H1 (cell line): ENCODE results near the gene ASCL2. TPM values are rescaled to one million over a fixed set of nuclear protein-coding genes. Genes with fewer than 3 reads are reported as not detected.

ENCODE experiments used
- CTCF ChIA-PET: fragments of 300-600 bp; sonication (Branson Sonifier 250); formaldehyde crosslinking; loops from one replicate; lab custom pipeline; 2021; ENCODE audit not compliant: partially characterized antibody; lab: Charles Lee
- POLR2A ChIA-PET: fragments of 300-600 bp; sonication (Branson Sonifier 250); formaldehyde crosslinking; loops from one replicate; lab custom pipeline; 2021; ENCODE audit warnings: inconsistent platforms; ENCODE audit not compliant: partially characterized antibody; lab: Charles Lee
- DNase-seq, 2 experiments: peaks; one replicate each; pipeline versions ENCODE4 v3.0.0 to v3.0.0-alpha.2; 2010 to 2022; ENCODE audit warnings: low spot score in 2 of 2, low read depth in 1 of 2, mixed read lengths in 1 of 2
- FAIRE-seq: peaks from 2 replicates; lab custom pipeline; 2011; peaks lifted over from hg19 to GRCh38; lab: Jason Lieb, UNC
- H2AFZ ChIP-seq: 2 replicates; pipeline ENCODE4 v1.8.1; 2012; ENCODE audit warnings: low read length, inconsistent platforms
- H2AK5ac ChIP-seq: 2 replicates; pipeline ENCODE4 v1.6.1; 2013; ENCODE audit warnings: low read depth, low read length
- H2BK120ac ChIP-seq: replicated peaks from 2 replicates; pipeline ENCODE3; 2013; ENCODE audit warnings: low read depth, low read length, inconsistent platforms
- H2BK12ac ChIP-seq: 2 replicates; pipeline ENCODE4 v1.6.1; 2013; ENCODE audit warnings: low read depth, low read length
- H2BK15ac ChIP-seq: 2 replicates; pipeline ENCODE4 v1.6.1; 2013; ENCODE audit warnings: low read length
- H2BK20ac ChIP-seq: 2 replicates; pipeline ENCODE4 v1.6.1; 2013; ENCODE audit warnings: low read length
- H2BK5ac ChIP-seq: 2 replicates; pipeline ENCODE4 v1.6.1; 2013; ENCODE audit warnings: low read depth, low read length
- H3K14ac ChIP-seq: 2 replicates; pipeline ENCODE4 v1.6.1; 2013; ENCODE audit warnings: inconsistent platforms; ENCODE audit not compliant: insufficient read length
- H3K18ac ChIP-seq: 2 replicates; pipeline ENCODE4 v1.6.1; 2013; ENCODE audit warnings: low read length; ENCODE audit errors: extremely low read depth
- H3K23ac ChIP-seq: 2 replicates; pipeline ENCODE4 v1.6.1; 2013; ENCODE audit warnings: inconsistent platforms; ENCODE audit not compliant: insufficient read length
- H3K23me2 ChIP-seq: 2 replicates; pipeline ENCODE4 v1.6.1; 2013; ENCODE audit warnings: low read depth, low read length
- H3K27ac ChIP-seq: 2 replicates; pipeline ENCODE4 v1.6.1; 2011; ENCODE audit warnings: low read depth, low read length, inconsistent platforms
- H3K27me3 ChIP-seq, 4 experiments: replicated peaks in 1 of 4; 1 replicate in 1 of 4; 2 replicates in 3 of 4; pipeline versions ENCODE4 v1.6.1 to v1.8.1; 2011 to 2013; ENCODE audit warnings: low read length in 3 of 4, mild to moderate bottlenecking in 3 of 4, inconsistent platforms in 2 of 4, mixed read lengths in 2 of 4, moderate library complexity in 1 of 4; ENCODE audit not compliant: control insufficient read depth in 3 of 4, insufficient read depth in 3 of 4; ENCODE audit errors: extremely low read depth in 1 of 4
- H3K36me3 ChIP-seq, 4 experiments: 2 replicates each; pipeline versions ENCODE4 v1.6.1 to v1.8.1; 2011 to 2013; ENCODE audit warnings: mild to moderate bottlenecking in 4 of 4, low read length in 3 of 4, moderate library complexity in 2 of 4, control low read depth in 1 of 4, inconsistent platforms in 1 of 4; ENCODE audit not compliant: insufficient read depth in 4 of 4, control insufficient read depth in 2 of 4
- H3K4ac ChIP-seq: replicated peaks from 2 replicates; pipeline ENCODE3; 2013; ENCODE audit warnings: low read length, low read depth, mixed read lengths, inconsistent platforms; ENCODE audit not compliant: insufficient read length
- H3K4me1 ChIP-seq, 4 experiments: replicated peaks in 1 of 4; 1 replicate in 1 of 4; 2 replicates in 3 of 4; pipeline versions ENCODE4 v1.6.1 to v1.8.1; 2011 to 2013; ENCODE audit warnings: low read length in 3 of 4, inconsistent platforms in 2 of 4, mixed read lengths in 1 of 4; ENCODE audit not compliant: insufficient read depth in 4 of 4, control insufficient read depth in 3 of 4
- H3K4me2 ChIP-seq, 2 experiments: 2 replicates each; pipeline versions ENCODE4 v1.6.1 to v1.8.1; 2011 to 2013; ENCODE audit warnings: low read depth in 2 of 2, low read length in 2 of 2, control low read depth in 1 of 2, inconsistent platforms in 1 of 2, mild to moderate bottlenecking in 1 of 2; ENCODE audit not compliant: insufficient read depth in 1 of 2
- H3K4me3 ChIP-seq, 4 experiments: fragments of 200-600, 300-600 bp in 1 of 4; sonication (generic), shearing (Covaris generic), sonication (Bioruptor Twin) in 1 of 4; 2 replicates each; pipeline versions ENCODE4 v1.5.1 to v1.8.1; 2011 to 2016; ENCODE audit warnings: low read length in 4 of 4, low read depth in 3 of 4, control low read depth in 2 of 4, inconsistent platforms in 2 of 4, mild to moderate bottlenecking in 2 of 4, mixed read lengths in 1 of 4, moderate library complexity in 1 of 4; ENCODE audit not compliant: insufficient read depth in 2 of 4; ENCODE audit errors: extremely low read depth in 1 of 4
- H3K56ac ChIP-seq: replicated peaks from 2 replicates; pipeline ENCODE3; 2013; ENCODE audit warnings: low read depth, mild to moderate bottlenecking, mixed read lengths, low read length, inconsistent platforms; ENCODE audit not compliant: insufficient read length
- H3K79me1 ChIP-seq: 2 replicates; pipeline ENCODE4 v1.6.1; 2013; ENCODE audit warnings: low read depth, low read length, control low read depth
- H3K79me2 ChIP-seq, 2 experiments: 2 replicates each; pipeline versions ENCODE4 v1.6.1 to v1.8.1; 2012 to 2013; ENCODE audit warnings: low read length in 2 of 2, mild to moderate bottlenecking in 2 of 2, inconsistent platforms in 1 of 2; ENCODE audit not compliant: insufficient read depth in 2 of 2, control insufficient read depth in 1 of 2
- H3K9ac ChIP-seq, 4 experiments: replicated peaks in 1 of 4; 1 replicate in 1 of 4; 2 replicates in 3 of 4; pipeline versions ENCODE4 v1.6.1 to v1.8.1; 2011 to 2013; ENCODE audit warnings: low read depth in 3 of 4, low read length in 3 of 4, control low read depth in 2 of 4, mild to moderate bottlenecking in 2 of 4, moderate library complexity in 2 of 4, inconsistent platforms in 1 of 4; ENCODE audit errors: extremely low read depth in 1 of 4
- H3K9me3 ChIP-seq, 2 experiments: 2 replicates each; pipeline versions ENCODE4 v1.6.1 to v1.8.1; 2012 to 2013; ENCODE audit warnings: mild to moderate bottlenecking in 2 of 2, moderate library complexity in 2 of 2, control low read depth in 1 of 2, inconsistent platforms in 1 of 2, low read depth in 1 of 2, low read length in 1 of 2, mixed read lengths in 1 of 2; ENCODE audit not compliant: insufficient read depth in 2 of 2
- H4K20me1 ChIP-seq, 2 experiments: replicated peaks in 1 of 2; 2 replicates each; pipeline versions ENCODE3 to v1.8.1; 2011 to 2013; ENCODE audit warnings: inconsistent platforms in 2 of 2, low read length in 2 of 2, mild to moderate bottlenecking in 1 of 2; ENCODE audit not compliant: insufficient read depth in 2 of 2, control insufficient read depth in 1 of 2
- H4K5ac ChIP-seq: 2 replicates; pipeline ENCODE4 v1.6.1; 2013; ENCODE audit warnings: low read length, low read depth, mixed read lengths, inconsistent platforms; ENCODE audit not compliant: insufficient read length
- H4K8ac ChIP-seq: 2 replicates; pipeline ENCODE4 v1.8.0; 2013; ENCODE audit warnings: mild to moderate bottlenecking, moderate library complexity, low read length, inconsistent platforms; ENCODE audit not compliant: insufficient read depth; ENCODE audit errors: extremely low read depth
- H4K91ac ChIP-seq: replicated peaks from 2 replicates; pipeline ENCODE3; 2013; ENCODE audit warnings: low read length, mixed read lengths, inconsistent platforms; ENCODE audit not compliant: insufficient read length
- CEBPB ChIP-seq: IDR thresholded peaks from 2 replicates; pipeline ENCODE4 v1.6.1; 2012; ENCODE audit warnings: low read depth, low read length
- EP300 ChIP-seq, 2 experiments: IDR thresholded peaks; 1 replicate in 1 of 2; 2 replicates in 1 of 2; pipeline ENCODE4 v1.6.1; 2011 to 2012; ENCODE audit warnings: low read depth in 2 of 2, low read length in 2 of 2, mild to moderate bottlenecking in 2 of 2, borderline replicate concordance in 1 of 2, inconsistent platforms in 1 of 2, moderate library complexity in 1 of 2
- EZH2 ChIP-seq: fragments of 200-600 bp; sonication (generic); IDR thresholded peaks from 2 replicates; pipeline ENCODE4 v1.7.1; 2012; ENCODE audit warnings: low read depth, mild to moderate bottlenecking, moderate library complexity, low read length, inconsistent platforms; ENCODE audit not compliant: severe bottlenecking
- GABPA ChIP-seq: IDR thresholded peaks from 2 replicates; pipeline ENCODE4 v1.6.1; 2011; ENCODE audit warnings: mild to moderate bottlenecking, low read length, moderate library complexity, borderline replicate concordance; ENCODE audit not compliant: insufficient read depth
- GTF2F1 ChIP-seq: IDR thresholded peaks from 2 replicates; pipeline ENCODE4 v1.6.1; 2012; ENCODE audit warnings: low read depth, low read length, improper control_type of control experiment, borderline replicate concordance
- HDAC2 ChIP-seq, 2 experiments: fragments of 300-600 bp in 1 of 2; sonication (generic) in 1 of 2; IDR thresholded peaks; 2 replicates each; pipeline ENCODE4 v1.6.1; 2011 to 2012; ENCODE audit warnings: low read depth in 2 of 2, low read length in 2 of 2, mild to moderate bottlenecking in 2 of 2, moderate library complexity in 2 of 2, borderline replicate concordance in 1 of 2, inconsistent platforms in 1 of 2
- HDAC6 ChIP-seq: IDR thresholded peaks from one replicate; pipeline ENCODE4 v1.7.1; 2012; ENCODE audit warnings: low read depth, mild to moderate bottlenecking, inconsistent platforms, low read length, moderate library complexity
- SIRT6 ChIP-seq: IDR thresholded peaks from one replicate; pipeline ENCODE4 v1.7.1; 2012; ENCODE audit warnings: low read length, inconsistent platforms
- SUZ12 ChIP-seq: fragments of 200-600 bp; sonication (generic); IDR thresholded peaks from 2 replicates; pipeline ENCODE4 v1.6.1; 2012; ENCODE audit warnings: mild to moderate bottlenecking, inconsistent platforms, low read length, moderate library complexity, mixed read lengths
- YY1 ChIP-seq: IDR thresholded peaks from 2 replicates; pipeline ENCODE4 v1.6.1; 2011; ENCODE audit warnings: low read depth, mild to moderate bottlenecking, low read length
- WGBS, 2 experiments: shearing (Covaris generic) in 1 of 2; methylation state at CpG; one replicate each; pipeline versions ENCODE4 v1.1.6 to v1.1.7; 2013 to 2015; ENCODE audit warnings: low lambda C conversion rate in 2 of 2, mixed read lengths in 2 of 2, inconsistent platforms in 1 of 2, low coverage in 1 of 2, missing lambda C conversion rate in 1 of 2; ENCODE audit not compliant: insufficient replicate concordance in 2 of 2, insufficient coverage in 1 of 2, insufficient read length in 1 of 2; ENCODE audit errors: extremely low coverage in 1 of 2, missing lambda C conversion rate in 1 of 2; 5-methylcytosine and 5-hydroxymethylcytosine counted together
- polyA plus RNA-seq, 7 experiments: library from polyadenylated mRNA; depleted of rRNA in 3 of 7; stranded (reverse) in 5 of 7; unstranded in 2 of 7; fragments of >200 nt in 5 of 7; fragments of 200-250 nt in 2 of 7; gene quantifications; 1 replicate in 5 of 7; 2 replicates in 1 of 7; 4 replicates in 1 of 7; pipeline versions ENCODE4 v1.2.1 to v1.2.3, GENCODE V29; 2011 to 2013; ENCODE audit warnings: missing spikeins in 2 of 7, mixed read lengths in 2 of 7
- total RNA-seq: library from RNA; stranded (reverse); fragmentation: NEBNext Ultra II Directional; extraction: Animal tissue kit (Norgen Biotek cat#: 25700); gene quantifications from 2 replicates; pipeline ENCODE4 v1.2.1, GENCODE V29; 2021

The ASCL2 gene
- total and polyA plus RNA-seq, 2 of the 8 experiments (the other 6 are each of a cell fraction or from before 2014, with no cell fraction given): 0.51 to 0.56 TPM

GRCh38 chr11:2269601-2270321 lies 627 bp downstream of the ASCL2 start:
- Histone ChIP-seq H3K4me2 (peak overlapping the region; percentile 51 to 62), H3K27me3 (peaks cover 21 to 91% (median 70%) of the 10 kb centered on the region in 4 experiments), H2AFZ (no peak overlapping the region), H2BK120ac (no peak overlapping the region), H2BK20ac (no peak overlapping the region), H3K23ac (no peak overlapping the region), H2BK15ac (no peak overlapping the region), H3K27ac (no peak overlapping the region), H3K9ac (no peak overlapping the region), H3K36me3 (peaks cover 0 to 6% (median 0%) of the 10 kb centered on the region in 4 experiments; a peak in 1 of 8 replicates), H3K18ac (peak overlapping the region; percentile 24), H3K79me2 (no peaks in the 10 kb centered on the region), H2BK12ac (no peak overlapping the region; the same call in 1 of the 2 replicates), H4K91ac (peak overlapping the region; percentile 40), H3K23me2 (peaks cover 8% of the 10 kb centered on the region; the same call in 1 of the 2 replicates), H3K4me1 (peaks cover 0 to 14% (median 3%) of the 10 kb centered on the region in 4 experiments; a peak in 3 of 7 replicates), H2BK5ac (no peak overlapping the region), H3K79me1 (no peaks in the 10 kb centered on the region), H4K8ac (peak overlapping the region; percentile 87; the same call in 1 of the 2 replicates), H3K9me3 (peaks cover 0 to 12% of the 10 kb centered on the region in 2 experiments; a peak in 1 of 4 replicates), H3K56ac (no peak overlapping the region), H2AK5ac (no peak overlapping the region), H3K4ac (no peak overlapping the region), H4K5ac (no peak overlapping the region), H3K14ac (no peak overlapping the region), H3K4me3 (peak overlapping the region in 3 of 4 experiments; percentile 6 to 67 (median 51); a peak in 5 of 8 replicates), H4K20me1 (no peaks in the 10 kb centered on the region)
- FAIRE-seq (no peak), DNase-seq (peak; percentile 62 to 76)
- CTCF ChIA-PET: interaction anchor here (0.8 to 1.4 kb wide), 4 partner anchors 35 to 76 kb away, joined by 3 read pairs; no protein-coding TSS in a partner anchor
- POLR2A ChIA-PET: interaction anchor here (1.0 kb wide), 1 partner anchor 109 kb away, joined by 4 read pairs; no protein-coding TSS in a partner anchor
- 13% methylated on average over 37 of the region's 104 CpGs; no CpG with 5 or more reads in 1 of the 2 experiments for WGBS, 2 experiments
- TF ChIP-seq HDAC2 (IDR thresholded peaks at IDR 0.05; ENCODE audit: borderline replicate concordance in 1 of 2, low read depth in 2 of 2, low read length in 2 of 2) (peak in 1 of 2 experiments; percentile 74; a peak in 1 of 4 replicates), SIRT6 (no peak), GABPA (peak; percentile 70; the same call in 1 of the 2 replicates), SUZ12 (peak; percentile 59), CEBPB (no peak), HDAC6 (no peak), EP300 (IDR thresholded peaks at IDR 0.05; ENCODE audit: borderline replicate concordance in 1 of 2, low read depth in 2 of 2, low read length in 2 of 2) (no peak), GTF2F1 (peak; percentile 65), EZH2 (peak; percentile 25), YY1 (no peak)
